WTC11 (cell line): ENCODE data around the gene ANXA6. TPM values are rescaled to one million over a fixed set of nuclear protein-coding genes. Genes with fewer than 3 reads are reported as not detected.

Experiments
- ATAC-seq: fragments of 200-7000 bp; cut with Tn5 transposase; 2 replicates; pipeline ENCODE4 v1.10.0; 2021; ENCODE audit warnings: mild to moderate bottlenecking, moderate library complexity
- CTCF ChIA-PET: fragments of 300-600 bp; sonication (Branson Sonifier 250); formaldehyde crosslinking; loops from one replicate; lab custom pipeline; 2021; ENCODE audit warnings: antibody characterized with exemption; lab: Charles Lee
- POLR2A ChIA-PET: fragments of 350-600 bp; sonication (Branson Sonifier 250); formaldehyde crosslinking; loops from one replicate; lab custom pipeline; 2021; ENCODE audit warnings: antibody characterized with exemption; lab: Charles Lee
- DNase-seq: peaks from one replicate; pipeline ENCODE4 v3.0.0; 2021; ENCODE audit warnings: low spot score
- H3K27ac Mint-ChIP-seq: 2 replicates; pipeline ENCODE4 v1.8.0; 2021; ENCODE audit warnings: mixed read lengths
- H3K27me3 Mint-ChIP-seq: 2 replicates; pipeline ENCODE4 v1.8.0; 2021; ENCODE audit warnings: low read depth, mild to moderate bottlenecking, moderate library complexity, mixed read lengths
- H3K36me3 Mint-ChIP-seq: 2 replicates; pipeline ENCODE4 v1.8.0; 2021; ENCODE audit warnings: mixed read lengths
- H3K4me1 Mint-ChIP-seq: 2 replicates; pipeline ENCODE4 v1.8.0; 2022; ENCODE audit warnings: mixed read lengths
- H3K4me3 Mint-ChIP-seq: 2 replicates; pipeline ENCODE4 v1.8.0; 2021; ENCODE audit warnings: mild to moderate bottlenecking, moderate library complexity, mixed read lengths
- H3K9me3 Mint-ChIP-seq: 2 replicates; pipeline ENCODE4 v1.8.0; 2021; ENCODE audit warnings: mixed read lengths
- ATF2 ChIP-seq: sonication (generic); formaldehyde crosslinking; IDR thresholded peaks from 2 replicates; pipeline ENCODE4 v1.8.1; 2022; ENCODE audit warnings: low read depth, missing genetic modification reagents, borderline replicate concordance
- ATF3 ChIP-seq: sonication (generic); formaldehyde crosslinking; conservative IDR thresholded peaks from 2 replicates; pipeline ENCODE4 v1.8.1; 2022; ENCODE audit warnings: mild to moderate bottlenecking, missing genetic modification reagents
- CBFB ChIP-seq: sonication (generic); formaldehyde crosslinking; IDR thresholded peaks from 2 replicates; pipeline ENCODE4 v1.8.1; 2022; ENCODE audit warnings: mild to moderate bottlenecking, low read depth, missing genetic modification reagents
- CREB1 ChIP-seq: sonication (generic); formaldehyde crosslinking; IDR thresholded peaks from 2 replicates; pipeline ENCODE4 v1.8.0; 2023; ENCODE audit warnings: mild to moderate bottlenecking, missing genetic modification reagents
- CREM ChIP-seq: sonication (generic); formaldehyde crosslinking; IDR thresholded peaks from 2 replicates; pipeline ENCODE4 v1.8.1; 2022; ENCODE audit warnings: mild to moderate bottlenecking, missing genetic modification reagents, moderate library complexity
- CTCF ChIP-seq: fragments of 200-600 bp; IDR thresholded peaks from 2 replicates; pipeline ENCODE4 v1.8.0; 2022; ENCODE audit warnings: antibody characterized with exemption
- EMX1 ChIP-seq: fragments of 250-450 bp; sonication (Bioruptor Pico); IDR thresholded peaks from 2 replicates; pipeline ENCODE4 v1.8.0; 2021; ENCODE audit warnings: mild to moderate bottlenecking
- IRF1 ChIP-seq: sonication (generic); formaldehyde crosslinking; IDR thresholded peaks from 2 replicates; pipeline ENCODE4 v1.8.0; 2023; ENCODE audit warnings: missing genetic modification reagents
- PRDM15 ChIP-seq: sonication (generic); formaldehyde crosslinking; IDR thresholded peaks from 2 replicates; pipeline ENCODE4 v1.8.0; 2022; ENCODE audit warnings: missing genetic modification reagents
- RORB ChIP-seq: fragments of 250-450 bp; sonication (Bioruptor Pico); IDR thresholded peaks from 2 replicates; pipeline ENCODE4 v1.9.0; 2021; ENCODE audit warnings: mild to moderate bottlenecking
- STAT6 ChIP-seq: sonication (generic); formaldehyde crosslinking; conservative IDR thresholded peaks from 2 replicates; pipeline ENCODE4 v1.8.1; 2023; ENCODE audit warnings: mild to moderate bottlenecking, low read depth, missing genetic modification reagents, moderate library complexity
- ZNF219 ChIP-seq: sonication (generic); formaldehyde crosslinking; IDR thresholded peaks from 2 replicates; pipeline ENCODE4 v1.8.0; 2023; ENCODE audit warnings: missing genetic modification reagents, mild to moderate bottlenecking, borderline replicate concordance
- ZNF232 ChIP-seq: sonication (generic); formaldehyde crosslinking; IDR thresholded peaks from 2 replicates; pipeline ENCODE4 v1.8.0; 2022; ENCODE audit warnings: mild to moderate bottlenecking, missing genetic modification reagents
- ZNF263 ChIP-seq: sonication (generic); formaldehyde crosslinking; IDR thresholded peaks from 2 replicates; pipeline ENCODE4 v1.8.1; 2022; ENCODE audit warnings: low read depth, mild to moderate bottlenecking, moderate library complexity, missing genetic modification reagents
- ZNF281 ChIP-seq: sonication (generic); formaldehyde crosslinking; IDR thresholded peaks from 2 replicates; pipeline ENCODE4 v1.8.0; 2023; ENCODE audit warnings: mild to moderate bottlenecking, missing genetic modification reagents
- ZNF396 ChIP-seq: fragments of 250-450 bp; sonication (Bioruptor Pico); IDR thresholded peaks from 2 replicates; pipeline ENCODE4 v1.8.0; 2021; ENCODE audit warnings: mild to moderate bottlenecking, moderate library complexity, borderline replicate concordance
- ZNF416 ChIP-seq: fragments of 250-450 bp; sonication (Bioruptor Pico); IDR thresholded peaks from 2 replicates; pipeline ENCODE4 v1.9.0; 2021; ENCODE audit warnings: mild to moderate bottlenecking, inconsistent platforms
- ZNF512 ChIP-seq: sonication (generic); formaldehyde crosslinking; IDR thresholded peaks from 2 replicates; pipeline ENCODE4 v1.8.1; 2022; ENCODE audit warnings: missing genetic modification reagents, borderline replicate concordance
- ZNF671 ChIP-seq: fragments of 250-450 bp; sonication (Bioruptor Pico); IDR thresholded peaks from 2 replicates; pipeline ENCODE4 v1.8.0; 2021; ENCODE audit warnings: mild to moderate bottlenecking
- total RNA-seq: library from RNA; stranded (reverse); gene quantifications from 3 replicates; pipeline ENCODE4 v1.2.3, GENCODE V29; 2021

ANXA6 gene
- total RNA-seq, 1 experiment from 2014 or later = 92.8 TPM

- TF ChIP-seq ZNF512 (CRISPR knock-in tag) = no peak
- no peak for TF ChIP-seq EMX1 (CRISPR knock-in tag)
- TF ChIP-seq IRF1 (CRISPR knock-in tag) = no peak
- no peak for TF ChIP-seq ZNF263 (CRISPR knock-in tag)
- no peak for TF ChIP-seq PRDM15 (CRISPR knock-in tag)
- TF ChIP-seq ATF2 (CRISPR knock-in tag) = no peak
- no peak for TF ChIP-seq CTCF
- no peak for TF ChIP-seq CREB1 (CRISPR knock-in tag)
Measured at GRCh38 chr5:151098768-151099121, 58.8 kb downstream of the ANXA6 start (continued).

GRCh38 chr5:151097820-151098767 is 59.5 kb downstream of the ANXA6 start:
- no peak overlapping the region for H3K27ac Mint-ChIP-seq
- ChIA-PET CTCF (interaction anchor here (0.8 to 3.1 kb wide), 8 partner anchors 14 to 50 kb away, joined by 3 to 22 read pairs (median 6); no protein-coding TSS in a partner anchor), POLR2A (no interaction called here)
- no peak overlapping the region for H3K4me3 Mint-ChIP-seq
- ATAC-seq (no peak), DNase-seq (no peak)
- H3K9me3 Mint-ChIP-seq = no peaks in the 10 kb centered on the region
- no peaks in the 10 kb centered on the region for H3K27me3 Mint-ChIP-seq
- H3K4me1 Mint-ChIP-seq = peaks cover 29% of the 10 kb centered on the region
- H3K36me3 Mint-ChIP-seq = no peaks in the 10 kb centered on the region
- TF ChIP-seq ZNF396 (CRISPR knock-in tag) (no peak), ZNF671 (CRISPR knock-in tag) (no peak), ZNF232 (CRISPR knock-in tag) (no peak), CBFB (CRISPR knock-in tag) (no peak), ZNF219 (CRISPR knock-in tag) (no peak), ZNF281 (CRISPR knock-in tag) (no peak), ATF3 (CRISPR knock-in tag) (no peak), RORB (CRISPR knock-in tag) (no peak), ZNF416 (CRISPR knock-in tag) (no peak), CREM (no peak), STAT6 (CRISPR knock-in tag) (no peak)
